WTC11 (cell line): Measurements from ENCODE around the gene SPOCD1.

Experiments
- CREB1 ChIP-seq: sonication (generic); formaldehyde crosslinking; IDR thresholded peaks from 2 replicates; pipeline ENCODE4 v1.8.0; 2023; ENCODE audit warnings: mild to moderate bottlenecking, missing genetic modification reagents
- CREM ChIP-seq: sonication (generic); formaldehyde crosslinking; IDR thresholded peaks from 2 replicates; pipeline ENCODE4 v1.8.1; 2022; ENCODE audit warnings: mild to moderate bottlenecking, missing genetic modification reagents, moderate library complexity
- ELF4 ChIP-seq: sonication (generic); formaldehyde crosslinking; IDR thresholded peaks from 2 replicates; pipeline ENCODE4 v1.8.1; 2022; ENCODE audit warnings: low read depth, mild to moderate bottlenecking, moderate library complexity, missing genetic modification reagents
- FOXJ3 ChIP-seq: sonication (generic); formaldehyde crosslinking; IDR thresholded peaks from 2 replicates; pipeline ENCODE4 v1.9.0; 2021; ENCODE audit warnings: missing genetic modification reagents, mild to moderate bottlenecking, borderline replicate concordance
- SP1 ChIP-seq: sonication (generic); formaldehyde crosslinking; conservative IDR thresholded peaks from 2 replicates; pipeline ENCODE4 v1.8.1; 2022; ENCODE audit warnings: missing genetic modification reagents
- TCF7 ChIP-seq: sonication (generic); formaldehyde crosslinking; IDR thresholded peaks from 2 replicates; pipeline ENCODE4 v1.8.0; 2022; ENCODE audit warnings: mild to moderate bottlenecking, low read depth, missing genetic modification reagents, moderate library complexity
- ZNF423 ChIP-seq: fragments of 250-450 bp; sonication (Bioruptor Pico); IDR thresholded peaks from 2 replicates; pipeline ENCODE4 v2.1.2; 2022; ENCODE audit warnings: mild to moderate bottlenecking, moderate library complexity
- TF ChIP-seq, protein P1 (sequence below): fragments of 200-600 bp; IDR thresholded peaks from 2 replicates; pipeline ENCODE4 v1.8.0; 2022; ENCODE audit warnings: antibody characterized with exemption
- TF ChIP-seq, protein P2 (sequence below): fragments of 250-450 bp; sonication (Bioruptor Pico); IDR thresholded peaks from 2 replicates; pipeline ENCODE4 v1.9.0; 2021; ENCODE audit warnings: mild to moderate bottlenecking
- TF ChIP-seq, protein P3 (sequence below): sonication (generic); formaldehyde crosslinking; IDR thresholded peaks from 2 replicates; pipeline ENCODE4 v1.8.0; 2022; ENCODE audit warnings: mild to moderate bottlenecking, missing genetic modification reagents
- TF ChIP-seq, protein P4 (sequence below): fragments of 250-450 bp; sonication (Bioruptor Pico); IDR thresholded peaks from 2 replicates; pipeline ENCODE4 v1.9.0; 2021; ENCODE audit warnings: mild to moderate bottlenecking, borderline replicate concordance
- TF ChIP-seq, protein P5 (sequence below): sonication (generic); formaldehyde crosslinking; IDR thresholded peaks from 2 replicates; pipeline ENCODE4 v1.8.0; 2023; ENCODE audit warnings: missing genetic modification reagents, mild to moderate bottlenecking, borderline replicate concordance
- TF ChIP-seq, protein P6 (sequence below): sonication (generic); formaldehyde crosslinking; IDR thresholded peaks from 2 replicates; pipeline ENCODE4 v1.8.0; 2022; ENCODE audit warnings: mild to moderate bottlenecking, missing genetic modification reagents
- TF ChIP-seq, protein P7 (sequence below): sonication (generic); formaldehyde crosslinking; IDR thresholded peaks from 2 replicates; pipeline ENCODE4 v1.8.1; 2023; ENCODE audit warnings: mild to moderate bottlenecking, missing genetic modification reagents

DNA sequence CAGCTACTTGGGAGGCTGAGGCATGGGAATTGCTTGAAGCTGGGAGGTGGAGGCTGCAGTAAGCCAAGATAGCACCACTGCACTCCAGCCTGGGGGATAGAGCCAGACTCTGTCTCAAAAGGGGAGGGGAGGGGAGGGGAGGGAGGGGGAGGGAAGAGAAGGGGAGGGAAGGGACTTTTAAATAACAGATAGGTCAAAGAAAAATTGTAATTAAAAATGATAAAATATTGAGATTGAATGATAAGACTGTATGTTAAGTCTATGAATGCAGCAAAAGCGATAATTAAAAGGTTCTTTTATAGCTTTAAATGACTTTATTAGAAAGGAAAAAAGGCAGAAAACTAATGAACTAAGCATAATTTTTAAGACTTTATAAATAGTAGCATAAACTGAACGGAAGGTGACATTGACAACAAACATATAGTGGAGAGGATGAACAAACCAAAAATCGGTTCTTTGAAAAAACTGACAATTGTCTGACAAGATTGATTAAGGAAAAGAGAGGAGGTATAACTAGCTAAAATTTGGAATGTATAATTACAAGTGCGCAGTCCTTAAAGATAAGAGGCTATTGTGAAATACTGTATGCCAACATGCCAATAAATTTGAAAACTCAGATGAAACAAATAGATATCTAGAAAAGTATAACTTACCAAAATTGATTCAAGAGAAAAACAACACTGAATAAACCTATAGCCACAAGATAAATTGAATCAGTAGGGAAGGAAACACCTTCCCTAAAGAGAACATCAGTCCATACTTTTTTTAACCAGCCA is 8.4 kb downstream of the SPOCD1 start:
- no peak for TF ChIP-seq TCF7
- no peak for TF ChIP-seq FOXJ3 (CRISPR knock-in tag)
- TF ChIP-seq SP1 (CRISPR knock-in tag): no peak
- TF ChIP-seq, protein P1, sequence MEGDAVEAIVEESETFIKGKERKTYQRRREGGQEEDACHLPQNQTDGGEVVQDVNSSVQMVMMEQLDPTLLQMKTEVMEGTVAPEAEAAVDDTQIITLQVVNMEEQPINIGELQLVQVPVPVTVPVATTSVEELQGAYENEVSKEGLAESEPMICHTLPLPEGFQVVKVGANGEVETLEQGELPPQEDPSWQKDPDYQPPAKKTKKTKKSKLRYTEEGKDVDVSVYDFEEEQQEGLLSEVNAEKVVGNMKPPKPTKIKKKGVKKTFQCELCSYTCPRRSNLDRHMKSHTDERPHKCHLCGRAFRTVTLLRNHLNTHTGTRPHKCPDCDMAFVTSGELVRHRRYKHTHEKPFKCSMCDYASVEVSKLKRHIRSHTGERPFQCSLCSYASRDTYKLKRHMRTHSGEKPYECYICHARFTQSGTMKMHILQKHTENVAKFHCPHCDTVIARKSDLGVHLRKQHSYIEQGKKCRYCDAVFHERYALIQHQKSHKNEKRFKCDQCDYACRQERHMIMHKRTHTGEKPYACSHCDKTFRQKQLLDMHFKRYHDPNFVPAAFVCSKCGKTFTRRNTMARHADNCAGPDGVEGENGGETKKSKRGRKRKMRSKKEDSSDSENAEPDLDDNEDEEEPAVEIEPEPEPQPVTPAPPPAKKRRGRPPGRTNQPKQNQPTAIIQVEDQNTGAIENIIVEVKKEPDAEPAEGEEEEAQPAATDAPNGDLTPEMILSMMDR: no peak
- no peak for TF ChIP-seq CREB1 (CRISPR knock-in tag)
- TF ChIP-seq, protein P2, sequence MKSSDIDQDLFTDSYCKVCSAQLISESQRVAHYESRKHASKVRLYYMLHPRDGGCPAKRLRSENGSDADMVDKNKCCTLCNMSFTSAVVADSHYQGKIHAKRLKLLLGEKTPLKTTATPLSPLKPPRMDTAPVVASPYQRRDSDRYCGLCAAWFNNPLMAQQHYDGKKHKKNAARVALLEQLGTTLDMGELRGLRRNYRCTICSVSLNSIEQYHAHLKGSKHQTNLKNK (CRISPR knock-in tag): no peak
- TF ChIP-seq ZNF423 (CRISPR knock-in tag): no peak
- TF ChIP-seq, protein P3, sequence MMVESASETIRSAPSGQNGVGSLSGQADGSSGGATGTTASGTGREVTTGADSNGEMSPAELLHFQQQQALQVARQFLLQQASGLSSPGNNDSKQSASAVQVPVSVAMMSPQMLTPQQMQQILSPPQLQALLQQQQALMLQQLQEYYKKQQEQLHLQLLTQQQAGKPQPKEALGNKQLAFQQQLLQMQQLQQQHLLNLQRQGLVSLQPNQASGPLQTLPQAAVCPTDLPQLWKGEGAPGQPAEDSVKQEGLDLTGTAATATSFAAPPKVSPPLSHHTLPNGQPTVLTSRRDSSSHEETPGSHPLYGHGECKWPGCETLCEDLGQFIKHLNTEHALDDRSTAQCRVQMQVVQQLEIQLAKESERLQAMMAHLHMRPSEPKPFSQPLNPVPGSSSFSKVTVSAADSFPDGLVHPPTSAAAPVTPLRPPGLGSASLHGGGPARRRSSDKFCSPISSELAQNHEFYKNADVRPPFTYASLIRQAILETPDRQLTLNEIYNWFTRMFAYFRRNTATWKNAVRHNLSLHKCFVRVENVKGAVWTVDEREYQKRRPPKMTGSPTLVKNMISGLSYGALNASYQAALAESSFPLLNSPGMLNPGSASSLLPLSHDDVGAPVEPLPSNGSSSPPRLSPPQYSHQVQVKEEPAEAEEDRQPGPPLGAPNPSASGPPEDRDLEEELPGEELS (CRISPR knock-in tag): no peak
- TF ChIP-seq, protein P4, sequence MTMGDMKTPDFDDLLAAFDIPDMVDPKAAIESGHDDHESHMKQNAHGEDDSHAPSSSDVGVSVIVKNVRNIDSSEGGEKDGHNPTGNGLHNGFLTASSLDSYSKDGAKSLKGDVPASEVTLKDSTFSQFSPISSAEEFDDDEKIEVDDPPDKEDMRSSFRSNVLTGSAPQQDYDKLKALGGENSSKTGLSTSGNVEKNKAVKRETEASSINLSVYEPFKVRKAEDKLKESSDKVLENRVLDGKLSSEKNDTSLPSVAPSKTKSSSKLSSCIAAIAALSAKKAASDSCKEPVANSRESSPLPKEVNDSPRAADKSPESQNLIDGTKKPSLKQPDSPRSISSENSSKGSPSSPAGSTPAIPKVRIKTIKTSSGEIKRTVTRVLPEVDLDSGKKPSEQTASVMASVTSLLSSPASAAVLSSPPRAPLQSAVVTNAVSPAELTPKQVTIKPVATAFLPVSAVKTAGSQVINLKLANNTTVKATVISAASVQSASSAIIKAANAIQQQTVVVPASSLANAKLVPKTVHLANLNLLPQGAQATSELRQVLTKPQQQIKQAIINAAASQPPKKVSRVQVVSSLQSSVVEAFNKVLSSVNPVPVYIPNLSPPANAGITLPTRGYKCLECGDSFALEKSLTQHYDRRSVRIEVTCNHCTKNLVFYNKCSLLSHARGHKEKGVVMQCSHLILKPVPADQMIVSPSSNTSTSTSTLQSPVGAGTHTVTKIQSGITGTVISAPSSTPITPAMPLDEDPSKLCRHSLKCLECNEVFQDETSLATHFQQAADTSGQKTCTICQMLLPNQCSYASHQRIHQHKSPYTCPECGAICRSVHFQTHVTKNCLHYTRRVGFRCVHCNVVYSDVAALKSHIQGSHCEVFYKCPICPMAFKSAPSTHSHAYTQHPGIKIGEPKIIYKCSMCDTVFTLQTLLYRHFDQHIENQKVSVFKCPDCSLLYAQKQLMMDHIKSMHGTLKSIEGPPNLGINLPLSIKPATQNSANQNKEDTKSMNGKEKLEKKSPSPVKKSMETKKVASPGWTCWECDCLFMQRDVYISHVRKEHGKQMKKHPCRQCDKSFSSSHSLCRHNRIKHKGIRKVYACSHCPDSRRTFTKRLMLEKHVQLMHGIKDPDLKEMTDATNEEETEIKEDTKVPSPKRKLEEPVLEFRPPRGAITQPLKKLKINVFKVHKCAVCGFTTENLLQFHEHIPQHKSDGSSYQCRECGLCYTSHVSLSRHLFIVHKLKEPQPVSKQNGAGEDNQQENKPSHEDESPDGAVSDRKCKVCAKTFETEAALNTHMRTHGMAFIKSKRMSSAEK: no peak
- no peak for TF ChIP-seq CREM
- TF ChIP-seq, protein P5, sequence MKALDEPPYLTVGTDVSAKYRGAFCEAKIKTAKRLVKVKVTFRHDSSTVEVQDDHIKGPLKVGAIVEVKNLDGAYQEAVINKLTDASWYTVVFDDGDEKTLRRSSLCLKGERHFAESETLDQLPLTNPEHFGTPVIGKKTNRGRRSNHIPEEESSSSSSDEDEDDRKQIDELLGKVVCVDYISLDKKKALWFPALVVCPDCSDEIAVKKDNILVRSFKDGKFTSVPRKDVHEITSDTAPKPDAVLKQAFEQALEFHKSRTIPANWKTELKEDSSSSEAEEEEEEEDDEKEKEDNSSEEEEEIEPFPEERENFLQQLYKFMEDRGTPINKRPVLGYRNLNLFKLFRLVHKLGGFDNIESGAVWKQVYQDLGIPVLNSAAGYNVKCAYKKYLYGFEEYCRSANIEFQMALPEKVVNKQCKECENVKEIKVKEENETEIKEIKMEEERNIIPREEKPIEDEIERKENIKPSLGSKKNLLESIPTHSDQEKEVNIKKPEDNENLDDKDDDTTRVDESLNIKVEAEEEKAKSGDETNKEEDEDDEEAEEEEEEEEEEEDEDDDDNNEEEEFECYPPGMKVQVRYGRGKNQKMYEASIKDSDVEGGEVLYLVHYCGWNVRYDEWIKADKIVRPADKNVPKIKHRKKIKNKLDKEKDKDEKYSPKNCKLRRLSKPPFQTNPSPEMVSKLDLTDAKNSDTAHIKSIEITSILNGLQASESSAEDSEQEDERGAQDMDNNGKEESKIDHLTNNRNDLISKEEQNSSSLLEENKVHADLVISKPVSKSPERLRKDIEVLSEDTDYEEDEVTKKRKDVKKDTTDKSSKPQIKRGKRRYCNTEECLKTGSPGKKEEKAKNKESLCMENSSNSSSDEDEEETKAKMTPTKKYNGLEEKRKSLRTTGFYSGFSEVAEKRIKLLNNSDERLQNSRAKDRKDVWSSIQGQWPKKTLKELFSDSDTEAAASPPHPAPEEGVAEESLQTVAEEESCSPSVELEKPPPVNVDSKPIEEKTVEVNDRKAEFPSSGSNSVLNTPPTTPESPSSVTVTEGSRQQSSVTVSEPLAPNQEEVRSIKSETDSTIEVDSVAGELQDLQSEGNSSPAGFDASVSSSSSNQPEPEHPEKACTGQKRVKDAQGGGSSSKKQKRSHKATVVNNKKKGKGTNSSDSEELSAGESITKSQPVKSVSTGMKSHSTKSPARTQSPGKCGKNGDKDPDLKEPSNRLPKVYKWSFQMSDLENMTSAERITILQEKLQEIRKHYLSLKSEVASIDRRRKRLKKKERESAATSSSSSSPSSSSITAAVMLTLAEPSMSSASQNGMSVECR: no peak
- TF ChIP-seq, protein P6, sequence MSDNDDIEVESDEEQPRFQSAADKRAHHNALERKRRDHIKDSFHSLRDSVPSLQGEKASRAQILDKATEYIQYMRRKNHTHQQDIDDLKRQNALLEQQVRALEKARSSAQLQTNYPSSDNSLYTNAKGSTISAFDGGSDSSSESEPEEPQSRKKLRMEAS (CRISPR knock-in tag): no peak
- no peak for TF ChIP-seq ELF4
- TF ChIP-seq, protein P7, sequence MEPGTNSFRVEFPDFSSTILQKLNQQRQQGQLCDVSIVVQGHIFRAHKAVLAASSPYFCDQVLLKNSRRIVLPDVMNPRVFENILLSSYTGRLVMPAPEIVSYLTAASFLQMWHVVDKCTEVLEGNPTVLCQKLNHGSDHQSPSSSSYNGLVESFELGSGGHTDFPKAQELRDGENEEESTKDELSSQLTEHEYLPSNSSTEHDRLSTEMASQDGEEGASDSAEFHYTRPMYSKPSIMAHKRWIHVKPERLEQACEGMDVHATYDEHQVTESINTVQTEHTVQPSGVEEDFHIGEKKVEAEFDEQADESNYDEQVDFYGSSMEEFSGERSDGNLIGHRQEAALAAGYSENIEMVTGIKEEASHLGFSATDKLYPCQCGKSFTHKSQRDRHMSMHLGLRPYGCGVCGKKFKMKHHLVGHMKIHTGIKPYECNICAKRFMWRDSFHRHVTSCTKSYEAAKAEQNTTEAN (CRISPR knock-in tag): no peak
